Thyroid gland (tissue), 4 donors: ENCODE data around the gene INSYN1.

Experiments
- CTCF ChIP-seq, 6 experiments: fragments of 200-600 bp in 3 of 6; fragments of 450-650 bp in 3 of 6; sonication (generic) in 3 of 6; IDR thresholded peaks; one replicate each; pipeline ENCODE4 v1.5.1; 2016 to 2019; ENCODE audit warnings: antibody characterized with exemption in 6 of 6, mild to moderate bottlenecking in 2 of 6, inconsistent platforms in 1 of 6, moderate library complexity in 1 of 6
- POLR2A ChIP-seq, 2 donors: fragments of 450-650 bp; IDR thresholded peaks; one replicate each; pipeline ENCODE4 v1.6.1; 2017; ENCODE audit warnings: antibody characterized with exemption in 2 of 2, mild to moderate bottlenecking in 2 of 2, moderate library complexity in 1 of 2

- TF ChIP-seq POLR2A (IDR thresholded peaks at IDR 0.05), result no peak
- no peak for TF ChIP-seq CTCF (IDR thresholded peaks at IDR 0.05)
These were observed 3.2 kb upstream of the INSYN1 start for GRCh38 chr15:73756390-73756789.
